Measurements from ENCODE around the gene CCL11.
A peak's percentile ranks its signal among the peaks of the same experiment; 100 is the strongest.

Gene CCL11

DNA sequence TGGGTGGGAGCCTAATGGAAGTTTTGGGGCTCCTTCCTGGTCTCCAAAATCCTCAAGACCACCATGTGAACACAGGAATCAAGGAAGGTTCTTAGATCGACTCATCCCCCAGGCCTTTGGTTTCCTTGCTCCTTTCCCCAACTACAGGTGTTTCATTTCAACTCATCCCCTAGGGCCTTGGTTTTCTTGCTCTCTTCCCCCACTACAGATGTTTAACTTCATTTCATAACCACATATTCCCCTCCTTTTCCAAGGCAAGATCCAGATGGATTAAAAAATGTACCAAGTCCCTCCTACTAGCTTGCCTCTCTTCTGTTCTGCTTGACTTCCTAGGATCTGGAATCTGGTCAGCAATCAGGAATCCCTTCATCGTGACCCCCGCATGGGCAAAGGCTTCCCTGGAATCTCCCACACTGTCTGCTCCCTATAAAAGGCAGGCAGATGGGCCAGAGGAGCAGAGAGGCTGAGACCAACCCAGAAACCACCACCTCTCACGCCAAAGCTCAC is at the start of gene CCL11:
Gene CCL11 (plus strand): TSS at position 457 of the 507 bp plus-strand sequence. CDS start 67 bp downstream, outside the sequence.
- no peak for DNase-seq (ENCODE audit: low read depth)

DNA sequence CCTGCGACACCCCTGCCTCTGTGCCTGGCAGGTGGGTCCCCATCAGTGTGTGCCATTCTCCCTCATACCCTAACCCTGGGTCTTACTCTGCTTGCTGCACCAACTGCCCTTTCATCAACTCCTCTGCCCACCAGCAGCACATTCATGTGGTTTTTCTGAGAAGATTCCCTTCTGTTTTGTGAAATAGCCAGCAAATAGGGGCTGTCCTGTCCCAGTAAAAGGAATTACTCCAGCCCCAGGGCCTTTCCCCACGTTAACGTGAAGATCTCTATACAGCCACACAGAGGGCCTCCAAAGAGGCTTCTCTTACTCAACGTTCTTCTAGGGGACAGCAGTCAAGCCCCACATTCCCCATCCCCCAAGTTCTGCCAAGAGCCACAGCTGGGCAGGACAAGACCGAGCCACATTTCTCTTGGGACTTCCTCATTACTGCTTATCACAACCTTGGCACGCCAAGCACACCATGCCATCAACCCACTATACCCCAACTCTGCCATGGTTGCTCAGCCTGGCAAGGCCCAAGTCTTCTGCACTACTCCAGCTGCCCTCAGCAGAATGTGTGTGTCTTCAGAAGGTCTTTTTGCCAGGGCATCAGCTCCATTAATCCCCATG is 49.2 kb upstream of the CCL11 start:
- DNase-seq (ENCODE audit: low read depth), result no peak

DNA sequence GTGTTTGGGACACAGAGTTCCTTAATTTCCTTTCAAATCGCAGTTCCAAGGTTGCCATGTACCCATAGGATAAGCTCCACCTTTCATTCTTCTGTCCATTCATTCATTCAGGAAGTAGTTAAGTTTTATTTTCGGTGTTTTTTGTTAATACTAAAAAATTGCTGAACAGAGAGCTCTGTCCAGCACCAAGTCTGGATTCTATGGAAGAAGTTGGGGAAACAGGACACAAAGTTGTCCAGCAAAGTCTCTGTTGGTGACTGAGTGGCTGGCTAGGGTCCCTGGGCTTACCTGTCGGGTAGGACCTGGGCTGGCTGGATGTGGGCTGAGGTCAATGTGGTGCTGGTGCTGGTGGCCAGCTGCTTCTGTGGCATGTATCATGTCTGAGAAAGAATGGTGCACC is 48.1 kb upstream of the CCL11 start:
- DNase-seq (ENCODE audit: low read depth), result no peak

DNA sequence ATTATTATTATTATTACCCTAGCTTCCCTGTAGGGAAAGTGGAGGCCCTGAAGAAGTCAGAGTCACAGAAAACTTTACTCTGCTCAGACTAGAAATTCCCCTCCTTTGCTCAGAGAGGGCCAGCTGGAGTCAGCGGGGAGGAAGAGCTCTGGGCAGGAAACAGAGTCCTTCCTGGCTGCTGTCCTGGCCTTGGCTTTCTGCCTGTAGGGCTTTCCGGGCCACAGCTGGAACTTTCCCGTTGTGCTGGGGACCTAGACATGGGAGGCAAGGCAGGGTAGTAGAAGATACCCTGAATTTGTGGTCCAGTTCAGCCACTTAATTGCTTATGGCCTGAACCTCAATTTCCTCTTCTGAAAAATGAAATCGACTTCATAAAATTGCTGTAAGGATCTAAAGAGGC is 44.5 kb upstream of the CCL11 start:
- DNase-seq (ENCODE audit: low read depth), result no peak

DNA sequence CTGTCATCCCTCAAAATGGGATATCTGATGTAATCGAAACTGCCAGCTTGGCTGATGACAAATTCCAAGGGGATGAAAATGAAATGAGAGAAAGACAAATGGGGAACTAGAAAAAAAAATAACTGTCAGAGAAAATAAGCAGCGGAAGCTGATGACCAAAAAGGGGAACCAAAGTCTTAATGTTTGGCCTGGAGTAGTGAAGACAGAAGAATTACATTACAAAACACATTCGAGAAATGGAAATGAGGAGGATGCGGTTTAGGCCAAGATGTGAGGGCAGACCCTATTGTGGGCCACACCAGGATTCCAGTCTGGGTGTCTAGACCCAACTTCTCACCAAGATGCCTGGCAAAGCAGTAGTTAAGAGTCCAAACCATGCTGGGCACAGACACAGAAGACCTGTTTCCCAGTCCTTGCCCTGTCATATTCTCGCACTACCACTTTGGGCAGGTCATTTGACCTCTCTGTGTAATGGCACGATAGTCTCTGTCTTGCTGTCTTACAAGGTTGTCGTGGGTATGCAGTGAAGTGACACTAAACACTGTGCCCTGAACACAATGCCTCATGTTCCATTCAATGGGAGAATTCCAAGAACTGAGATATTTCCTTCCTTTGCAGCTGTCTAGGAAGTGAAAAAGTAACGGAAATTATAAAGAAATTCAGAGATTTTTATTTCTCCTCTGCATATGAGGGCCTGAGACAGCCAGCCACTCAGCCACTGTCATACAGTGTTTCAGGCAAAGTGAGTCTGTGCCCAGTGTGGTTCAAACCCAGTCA is 42.8 kb upstream of the CCL11 start:
- no peak for DNase-seq (ENCODE audit: low read depth)

DNA sequence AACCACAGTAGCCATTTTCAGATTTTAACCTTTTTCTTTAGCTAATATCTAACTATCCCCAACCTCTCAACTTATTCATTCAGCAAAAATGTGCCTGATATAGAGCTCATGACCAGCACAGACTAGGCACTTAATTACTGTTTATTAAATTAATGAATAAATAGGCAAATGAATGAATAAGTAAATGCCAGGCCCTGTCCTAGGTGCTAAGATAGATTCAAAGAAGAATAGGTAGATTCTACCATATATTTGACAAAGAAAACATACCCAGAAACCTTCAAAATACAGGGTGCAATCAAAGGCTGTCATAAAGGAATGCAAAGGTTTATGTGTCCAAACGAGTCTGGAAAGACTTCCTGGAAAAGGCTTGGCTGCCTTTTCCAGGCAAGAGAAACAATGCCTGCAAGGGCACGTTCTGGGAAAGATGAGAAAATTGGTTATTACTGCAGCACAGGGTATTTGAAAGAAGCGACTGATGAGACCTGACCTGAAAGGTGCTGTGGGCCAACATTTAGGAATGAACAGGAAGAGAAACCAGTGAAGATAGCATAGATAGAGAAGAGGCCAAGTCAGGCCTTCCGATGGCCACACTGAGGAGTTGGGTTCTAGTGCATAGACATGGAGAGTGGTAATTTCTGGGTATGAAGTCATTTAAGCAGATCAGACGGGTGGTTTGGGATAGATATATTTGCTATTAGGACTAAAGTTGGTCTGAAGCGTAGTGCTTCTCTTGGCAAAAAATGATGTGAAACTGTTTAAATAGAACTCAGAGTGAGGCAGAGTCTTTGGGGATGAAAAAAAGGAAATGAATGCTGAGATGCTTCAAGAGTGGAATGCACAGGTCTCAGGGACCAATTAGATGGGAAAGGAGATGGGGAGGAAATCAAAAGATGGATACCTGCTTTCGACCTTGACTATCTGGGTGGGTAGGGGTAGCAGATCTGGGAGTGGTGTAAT is 41.9 kb upstream of the CCL11 start:
- DNase-seq (ENCODE audit: low read depth), result no peak

DNA sequence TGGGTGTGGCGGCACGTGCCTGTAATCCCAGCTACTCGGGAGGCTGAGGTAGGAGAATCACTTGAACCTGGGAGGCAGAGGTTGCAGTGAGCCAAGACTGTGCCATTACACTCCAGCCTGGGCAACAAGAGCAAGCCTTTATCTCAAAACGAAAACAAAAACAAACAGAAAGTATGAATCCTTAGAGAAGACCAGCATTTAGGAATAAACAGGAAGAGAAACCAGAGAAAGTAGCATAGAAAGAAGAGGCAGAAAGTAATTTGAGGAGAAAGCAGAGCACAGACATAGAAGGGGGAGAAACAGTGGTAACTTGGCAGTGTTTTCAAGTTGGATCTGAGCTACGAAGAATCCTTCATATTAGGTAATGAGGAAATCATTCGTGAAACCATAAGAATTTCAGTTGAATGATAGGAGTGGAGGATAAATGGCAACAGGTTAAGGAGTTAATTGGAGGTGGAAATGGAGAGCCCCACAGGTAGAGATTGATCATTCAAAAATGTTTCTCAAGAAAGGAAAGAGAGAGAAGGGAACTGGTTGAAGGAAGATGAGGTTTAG is 40.1 kb upstream of the CCL11 start:
- no peak for DNase-seq (ENCODE audit: low read depth)

DNA sequence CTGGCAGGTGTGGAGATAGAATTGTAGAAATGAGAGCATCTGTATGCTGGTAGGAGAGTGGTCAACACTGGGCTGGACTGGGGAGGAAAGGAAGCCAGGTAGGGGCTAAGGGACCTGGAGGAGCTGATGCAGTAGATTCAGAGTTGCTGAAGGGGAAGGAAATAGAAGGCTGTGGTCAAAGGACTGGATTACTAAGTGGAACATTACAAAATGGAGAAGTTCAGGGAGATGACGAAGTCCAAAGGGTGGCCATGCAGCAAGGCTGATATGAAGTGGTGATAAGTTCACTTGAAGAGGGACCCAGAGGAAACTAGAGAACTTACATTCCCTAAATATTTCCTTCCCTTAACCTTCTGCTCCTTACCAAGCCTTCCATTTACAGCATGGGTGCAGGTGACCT is 39.1 kb upstream of the CCL11 start:
- DNase-seq (ENCODE audit: low read depth), result no peak

DNA sequence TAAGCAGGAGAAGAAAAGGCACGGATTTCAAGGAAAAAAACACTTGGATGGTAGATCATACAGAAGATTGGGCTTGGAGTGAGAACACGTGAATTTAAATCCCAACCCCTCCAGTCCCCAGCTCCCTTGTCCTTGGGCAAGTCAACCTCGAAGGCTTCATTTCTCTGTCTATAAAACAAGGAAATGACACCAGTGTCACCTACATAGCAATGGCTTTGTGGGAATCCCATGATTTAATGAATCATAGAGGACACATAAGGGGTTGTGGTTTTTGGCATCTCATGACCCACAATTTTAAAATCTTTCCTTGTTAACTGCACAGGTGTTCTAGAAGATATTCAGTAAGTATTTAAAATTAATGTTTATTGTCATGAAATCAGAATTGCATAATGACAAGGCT is 38.7 kb upstream of the CCL11 start:
- DNase-seq (ENCODE audit: low read depth), result no peak

DNA sequence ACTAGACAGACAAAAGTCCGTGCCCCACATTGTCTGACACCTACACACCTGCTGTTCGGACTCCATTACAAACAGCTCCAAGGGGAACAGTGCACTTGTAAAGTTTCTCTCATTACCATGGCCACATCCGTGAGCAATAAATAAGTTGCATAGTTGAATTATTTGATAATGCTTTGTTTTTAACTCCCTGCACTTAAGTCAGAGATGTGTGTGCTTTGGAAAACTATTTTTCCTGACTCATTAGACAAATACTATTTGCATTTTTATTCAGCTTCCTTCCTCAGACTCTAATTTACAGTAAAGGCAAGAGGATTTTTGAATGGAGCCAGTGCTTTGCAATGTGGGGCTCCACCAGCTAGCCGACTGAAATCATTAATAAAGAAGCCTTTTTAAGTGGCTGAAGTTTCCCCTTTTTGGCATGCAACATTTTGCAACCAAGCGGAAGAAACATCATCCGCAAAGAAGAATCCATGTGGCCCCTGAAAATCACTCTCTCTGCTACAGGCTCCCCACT is 37.0 kb upstream of the CCL11 start:
- DNase-seq (ENCODE audit: low read depth), result no peak

DNA sequence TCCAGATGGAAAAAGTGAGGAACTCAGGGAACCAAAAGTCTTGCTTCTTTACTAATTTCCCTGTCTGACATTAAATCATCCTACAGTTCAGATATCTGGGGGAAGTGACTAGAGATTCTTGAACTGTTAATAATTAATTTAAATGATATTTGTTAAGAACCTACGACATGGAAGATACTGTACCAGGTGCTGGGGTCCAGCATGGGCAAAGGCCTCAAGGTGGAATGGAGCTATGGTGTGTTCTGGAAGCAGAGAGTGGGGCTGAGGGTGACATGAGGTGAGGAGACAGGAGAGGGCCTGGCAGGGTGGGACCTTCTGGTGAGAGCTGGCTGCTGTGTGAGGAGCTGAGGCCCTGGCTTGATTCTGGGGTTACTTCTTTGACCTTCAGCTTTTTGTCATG is 36.5 kb upstream of the CCL11 start:
- no peak for DNase-seq (ENCODE audit: low read depth)

DNA sequence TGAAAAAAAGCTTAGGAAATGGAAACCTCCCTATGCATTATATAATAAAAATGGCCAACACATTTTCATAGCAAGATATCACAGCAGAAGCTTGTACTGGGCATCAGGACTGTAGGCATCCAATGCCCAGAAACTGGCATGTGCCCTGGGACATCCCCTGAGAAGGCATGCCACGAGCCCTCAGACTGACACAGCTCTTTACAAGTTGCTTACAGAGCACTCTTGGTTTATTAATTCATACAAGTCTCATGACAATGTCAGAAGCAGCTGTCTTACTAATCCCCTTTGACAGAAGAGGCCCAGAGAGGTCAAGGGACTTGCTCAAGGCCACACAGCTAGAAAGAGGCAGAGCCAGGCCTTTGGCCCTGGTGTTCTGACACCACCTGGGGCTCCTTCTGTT is 36.1 kb upstream of the CCL11 start:
- DNase-seq (ENCODE audit: low read depth), result no peak

DNA sequence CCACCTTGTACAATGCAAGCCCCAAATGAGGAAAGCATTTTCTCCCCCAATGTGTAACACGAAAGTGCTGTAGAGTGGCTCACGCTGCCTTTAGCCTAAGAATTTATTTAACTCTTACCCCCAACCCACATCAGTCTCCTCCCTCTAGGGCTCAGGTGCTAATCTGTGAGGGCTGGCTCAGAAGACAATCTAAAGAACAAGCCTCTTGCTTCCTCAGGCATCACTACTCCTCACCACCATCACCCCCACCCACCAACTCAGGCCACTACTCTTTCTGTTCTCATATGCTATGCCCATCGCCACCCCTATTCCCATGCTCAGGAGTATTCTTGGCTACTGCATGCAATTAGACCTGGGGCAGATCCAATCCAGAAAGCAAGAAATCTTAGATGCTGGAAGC is 34.4 kb upstream of the CCL11 start:
- no peak for DNase-seq (ENCODE audit: low read depth)

DNA sequence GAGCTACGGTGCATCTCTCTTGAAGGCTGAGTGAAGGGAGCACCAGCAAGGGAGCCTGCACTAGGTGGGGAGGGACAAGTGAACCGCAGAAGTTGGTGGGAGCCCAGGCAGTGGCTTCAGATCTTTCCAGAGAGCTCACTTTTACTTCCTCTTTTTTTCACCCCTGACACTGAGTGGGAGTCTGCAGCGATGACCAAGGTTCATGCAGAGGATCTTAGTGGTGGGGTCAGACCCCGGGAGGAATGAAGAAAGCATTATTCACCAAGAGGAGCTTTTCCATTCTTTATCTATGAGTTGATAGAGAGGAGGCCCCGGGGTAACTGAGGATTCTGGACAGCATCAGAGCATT is 33.5 kb upstream of the CCL11 start:
- DNase-seq (ENCODE audit: low read depth), result no peak

DNA sequence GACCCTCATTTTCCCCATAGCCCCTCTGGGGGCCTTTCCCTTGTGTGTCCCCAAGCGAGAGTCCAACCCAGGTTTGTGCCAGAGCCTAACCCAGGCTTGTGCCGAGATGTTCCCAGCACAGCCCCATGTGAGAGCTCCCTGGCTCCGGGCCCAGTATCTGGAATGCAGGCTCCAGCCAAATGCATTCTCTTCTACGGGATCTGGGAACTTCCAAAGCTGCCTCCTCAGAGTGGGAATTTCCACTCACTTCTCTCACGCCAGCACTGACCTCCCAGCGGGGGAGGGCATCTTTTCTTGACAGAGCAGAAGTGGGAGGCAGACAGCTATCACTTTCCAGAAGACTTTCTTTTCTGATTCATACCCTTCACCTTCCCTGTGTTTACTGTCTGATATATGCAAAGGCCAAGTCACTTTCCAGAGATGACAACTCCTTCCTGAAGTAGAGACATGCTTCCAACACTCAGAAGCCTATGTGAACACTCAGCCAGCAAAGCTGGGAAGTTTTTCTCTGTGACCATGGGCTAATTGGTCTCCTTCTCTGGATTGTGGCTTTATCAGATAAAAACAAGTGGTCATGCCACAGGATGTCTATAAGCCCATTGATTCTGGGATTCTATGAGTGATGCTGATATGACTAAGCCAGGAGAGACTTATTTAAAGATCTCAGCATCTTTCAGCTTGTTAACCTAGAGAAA is 33.0 kb upstream of the CCL11 start:
- DNase-seq (ENCODE audit: low read depth), result no peak

DNA sequence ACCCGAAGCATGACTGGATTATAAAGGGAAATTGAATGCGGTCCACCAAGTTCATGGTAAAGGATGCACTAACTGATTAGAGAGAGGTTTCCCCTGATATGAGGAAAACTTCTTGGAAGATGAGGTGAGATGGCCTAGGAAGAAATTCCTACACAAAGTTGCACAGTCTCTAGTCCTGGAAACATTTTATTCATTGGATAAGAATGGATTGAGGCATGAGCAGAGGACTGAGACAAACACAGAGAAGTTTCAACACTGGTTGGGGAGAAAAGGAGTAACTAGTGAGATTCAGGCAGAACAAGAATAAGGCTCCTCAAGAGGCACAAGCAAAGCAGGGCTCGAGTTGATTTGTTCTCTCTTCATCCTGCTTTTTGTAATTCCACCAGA is 32.4 kb upstream of the CCL11 start:
- no peak for DNase-seq (ENCODE audit: low read depth)

DNA sequence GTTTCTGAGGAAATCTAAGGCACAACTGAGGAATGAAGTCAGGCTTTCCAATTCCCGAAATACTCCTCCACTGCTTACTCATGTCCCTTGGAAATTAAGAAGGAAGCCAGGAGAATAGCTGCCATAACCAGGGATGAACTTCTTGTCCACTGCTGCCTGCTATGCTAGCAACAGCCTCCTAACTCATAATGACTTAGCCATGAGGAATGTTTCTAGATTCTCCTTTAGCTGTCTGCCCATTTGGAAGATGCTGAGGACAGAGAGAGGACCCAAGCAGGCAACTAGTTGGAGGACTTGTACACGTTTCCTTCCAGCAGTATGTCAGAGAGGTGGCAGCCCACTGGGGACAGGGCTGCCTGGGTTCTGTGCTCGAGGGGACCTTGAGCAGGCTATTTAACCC is 31.4 kb upstream of the CCL11 start:
- no peak for DNase-seq (ENCODE audit: low read depth)

DNA sequence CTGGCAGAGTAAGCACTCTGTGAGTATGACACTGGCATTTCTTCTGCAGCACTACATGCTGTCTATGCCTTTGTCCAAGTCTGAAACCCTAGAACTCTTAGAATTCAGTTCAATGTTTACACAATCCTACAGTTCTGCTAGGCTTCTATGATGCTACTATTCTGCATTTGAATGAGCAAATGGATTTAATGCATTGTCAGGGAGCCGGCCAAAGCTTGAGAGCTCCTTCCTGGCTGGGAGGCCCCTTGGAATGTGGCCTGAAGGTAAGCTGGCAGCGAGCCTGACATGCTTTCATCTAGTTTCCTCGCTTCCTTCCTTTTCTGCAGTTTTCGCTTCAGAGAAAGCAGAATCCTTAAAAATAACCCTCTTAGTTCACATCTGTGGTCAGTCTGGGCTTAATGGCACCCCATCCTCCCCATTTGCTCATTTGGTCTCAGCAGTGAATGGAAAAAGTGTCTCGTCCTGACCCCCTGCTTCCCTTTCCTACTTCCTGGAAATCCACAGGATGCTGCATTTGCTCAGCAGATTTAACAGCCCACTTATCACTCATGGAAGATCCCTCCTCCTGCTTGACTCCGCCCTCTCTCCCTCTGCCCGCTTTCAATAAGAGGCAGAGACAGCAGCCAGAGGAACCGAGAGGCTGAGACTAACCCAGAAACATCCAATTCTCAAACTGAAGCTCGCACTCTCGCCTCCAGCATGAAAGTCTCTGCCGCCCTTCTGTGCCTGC is 30.7 kb upstream of the CCL11 start, which contains the start of gene CCL2:
Gene CCL2 (plus strand): TSS at position 635 of the 730 bp plus-strand sequence. CDS start 65 bp downstream, at position 700.
- peak; percentile 72 for DNase-seq (ENCODE audit: low read depth)

DNA sequence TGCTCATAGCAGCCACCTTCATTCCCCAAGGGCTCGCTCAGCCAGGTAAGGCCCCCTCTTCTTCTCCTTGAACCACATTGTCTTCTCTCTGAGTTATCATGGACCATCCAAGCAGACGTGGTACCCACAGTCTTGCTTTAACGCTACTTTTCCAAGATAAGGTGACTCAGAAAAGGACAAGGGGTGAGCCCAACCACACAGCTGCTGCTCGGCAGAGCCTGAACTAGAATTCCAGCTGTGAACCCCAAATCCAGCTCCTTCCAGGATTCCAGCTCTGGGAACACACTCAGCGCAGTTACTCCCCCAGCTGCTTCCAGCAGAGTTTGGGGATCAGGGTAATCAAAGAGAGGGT is 30.2 kb upstream of the CCL11 start:
- DNase-seq (ENCODE audit: low read depth), result no peak

DNA sequence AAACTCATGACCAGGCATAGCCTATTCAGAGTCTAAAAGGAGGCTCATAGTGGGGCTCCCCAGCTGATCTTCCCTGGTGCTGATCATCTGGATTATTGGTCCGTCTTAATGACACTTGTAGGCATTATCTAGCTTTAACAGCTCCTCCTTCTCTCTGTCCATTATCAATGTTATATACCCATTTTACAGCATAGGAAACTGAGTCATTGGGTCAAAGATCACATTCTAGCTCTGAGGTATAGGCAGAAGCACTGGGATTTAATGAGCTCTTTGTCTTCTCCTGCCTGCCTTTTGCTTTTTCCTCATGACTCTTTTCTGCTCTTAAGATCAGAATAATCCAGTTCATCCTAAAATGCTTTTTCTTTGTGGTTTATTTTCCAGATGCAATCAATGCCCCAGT is 29.7 kb upstream of the CCL11 start:
- DNase-seq (ENCODE audit: low read depth), result no peak

Data from fibroblast of the conjunctiva (primary cell).